GM21423 (cell line): ENCODE results near the gene MYO7B.

Experiments
- ATAC-seq: cut with Tn5 transposase; IDR thresholded peaks from one replicate; pipeline ENCODE4 v1.9.1; 2021; ENCODE audit warnings: mild to moderate bottlenecking, moderate library complexity; ENCODE audit not compliant: unreplicated experiment

The MYO7B gene

DNA sequence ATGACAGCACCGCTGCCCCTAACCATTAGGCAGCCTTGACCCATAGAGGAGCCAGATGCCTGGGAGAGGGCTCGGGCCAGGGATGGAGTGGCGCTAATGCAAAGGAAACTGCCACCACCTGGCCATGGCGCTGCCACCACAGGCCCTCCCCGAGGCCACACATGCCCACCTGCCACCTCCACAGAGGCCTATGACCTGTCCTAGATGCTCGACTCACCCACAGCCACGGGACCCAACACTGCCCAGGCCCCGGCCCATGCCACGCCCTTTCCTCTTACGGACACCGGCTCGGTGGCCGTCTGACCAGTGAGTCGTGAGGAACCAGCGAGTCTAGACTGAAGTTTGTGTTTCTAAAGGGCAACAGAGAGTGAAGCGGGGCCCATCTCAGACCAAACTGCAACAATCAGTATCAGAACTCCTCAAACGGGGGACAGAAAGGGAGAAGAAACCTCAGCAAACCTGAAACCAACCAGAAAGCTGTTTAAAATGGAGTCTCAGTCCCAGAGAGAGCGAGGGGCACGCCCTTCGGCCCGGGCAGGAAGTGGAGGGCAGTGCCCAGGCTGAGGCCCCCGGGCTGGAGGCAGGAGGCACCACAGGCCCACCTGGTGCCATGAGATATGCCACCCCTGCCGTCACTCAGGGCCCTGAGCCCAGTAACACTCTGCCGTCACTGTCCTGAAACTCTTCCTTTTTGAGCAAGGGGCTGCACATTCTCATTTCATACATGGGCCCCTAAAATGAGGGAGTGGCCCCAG, 111.2 kb downstream of the MYO7B start:
- no peak for ATAC-seq

DNA sequence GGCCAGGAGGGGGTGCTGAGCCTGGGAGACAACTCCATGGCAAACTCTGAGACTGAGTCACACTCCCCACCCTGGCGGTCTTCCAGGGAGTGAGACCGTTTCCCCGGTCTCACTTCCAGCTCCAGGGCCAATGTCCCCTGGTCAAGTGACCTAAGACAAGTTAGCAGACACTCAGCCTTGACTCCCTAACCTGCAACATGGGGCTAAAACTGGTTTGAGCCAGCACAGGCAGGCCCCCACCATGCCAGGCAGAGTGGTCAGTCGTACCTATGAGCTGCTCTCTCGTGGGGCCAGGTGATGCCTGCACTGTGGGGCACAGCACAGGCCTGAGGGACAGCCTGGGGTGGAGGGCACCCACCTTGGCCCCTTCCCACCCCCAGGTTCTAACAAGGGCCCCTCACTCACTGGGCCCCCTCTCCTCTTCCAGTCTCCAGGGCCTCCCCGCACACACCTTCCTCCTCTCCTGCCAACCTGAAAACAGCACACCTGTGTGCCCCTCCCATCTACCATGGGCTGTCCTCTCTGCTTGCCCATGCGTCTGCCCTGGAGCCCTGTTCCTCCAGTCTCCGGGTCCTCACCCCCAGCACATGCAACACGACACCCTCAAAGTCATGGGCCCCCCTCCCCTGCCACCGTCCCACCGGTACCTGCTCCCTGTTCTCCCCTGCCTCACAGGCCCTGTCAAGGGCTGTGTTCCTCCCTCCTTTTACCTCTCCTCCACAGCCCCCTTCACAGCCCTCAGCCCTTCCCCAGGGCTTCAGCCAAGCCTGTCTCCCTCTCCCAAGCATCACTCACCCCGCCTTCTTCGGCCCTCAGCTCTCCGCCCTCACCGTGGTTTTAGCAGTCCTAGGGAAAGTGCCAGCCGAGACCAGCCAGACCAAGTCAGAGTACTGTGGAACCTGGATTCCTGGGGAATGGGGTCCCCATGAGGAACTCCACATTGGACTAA, 112.0 kb downstream of the MYO7B start:
- no peak for ATAC-seq

DNA sequence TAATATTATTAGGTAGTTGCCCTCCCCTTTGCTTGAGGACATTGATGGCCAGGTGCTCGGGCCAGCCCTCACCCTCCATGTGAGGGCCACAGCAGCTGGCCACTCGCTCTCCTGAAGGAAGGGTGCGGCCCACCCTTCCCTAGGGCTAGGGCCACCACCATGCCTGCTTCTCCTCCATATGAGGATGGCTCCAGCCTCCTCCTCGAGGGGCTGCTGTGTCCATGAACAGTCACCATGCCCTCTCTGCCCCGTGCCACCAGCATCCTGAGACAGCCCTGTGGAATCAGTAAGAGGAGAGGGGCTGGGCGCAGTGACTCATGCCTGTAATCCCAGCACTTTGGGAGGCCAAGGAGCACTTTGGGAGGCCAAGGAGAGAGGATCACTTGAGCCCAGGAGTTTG, 112.8 kb downstream of the MYO7B start:
- no peak for ATAC-seq

DNA sequence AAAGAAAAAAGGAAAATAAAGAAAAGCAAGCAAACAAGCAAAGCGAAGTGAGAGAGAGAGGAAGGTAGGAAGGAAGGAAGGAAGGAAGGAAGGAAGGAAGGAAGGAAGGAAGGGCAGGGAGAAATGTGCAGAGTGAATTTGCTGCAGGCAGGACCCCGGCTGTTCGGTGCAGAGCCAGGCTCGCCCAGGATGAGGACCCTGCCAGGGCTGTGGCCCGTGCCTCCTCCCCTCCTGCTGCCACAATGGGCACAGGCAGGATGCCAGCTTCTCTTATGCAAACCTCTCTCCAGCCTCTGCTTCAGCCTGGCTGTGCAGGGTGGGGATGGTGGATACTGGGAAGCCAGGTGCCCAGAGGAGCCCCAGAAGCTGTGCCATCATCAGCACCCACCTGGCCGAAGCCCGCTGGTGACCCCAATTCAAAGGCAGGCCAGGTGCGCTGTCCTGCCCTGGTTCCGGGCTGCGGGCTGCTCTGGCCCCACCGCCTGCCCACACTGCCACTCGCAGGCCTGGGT, 113.7 kb downstream of the MYO7B start:
- ATAC-seq = no peak

DNA sequence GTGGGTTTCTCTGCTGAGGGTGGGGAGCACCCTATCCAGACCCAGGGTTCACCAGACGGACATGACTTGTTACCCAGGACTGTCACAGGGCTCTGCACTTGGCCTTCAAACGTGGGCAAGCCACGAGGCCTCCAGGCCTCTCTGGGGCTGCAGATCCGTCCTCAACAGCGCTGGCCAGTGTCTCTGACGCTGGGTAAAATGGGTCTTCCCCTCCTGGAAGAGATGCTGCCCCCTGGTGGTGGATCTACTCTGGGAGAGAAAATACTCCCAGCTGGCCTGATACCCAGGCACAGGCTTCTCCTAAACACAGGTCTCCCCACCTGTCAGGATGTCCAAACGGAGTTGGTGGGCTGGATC, 114.2 kb downstream of the MYO7B start:
- ATAC-seq = no peak

DNA sequence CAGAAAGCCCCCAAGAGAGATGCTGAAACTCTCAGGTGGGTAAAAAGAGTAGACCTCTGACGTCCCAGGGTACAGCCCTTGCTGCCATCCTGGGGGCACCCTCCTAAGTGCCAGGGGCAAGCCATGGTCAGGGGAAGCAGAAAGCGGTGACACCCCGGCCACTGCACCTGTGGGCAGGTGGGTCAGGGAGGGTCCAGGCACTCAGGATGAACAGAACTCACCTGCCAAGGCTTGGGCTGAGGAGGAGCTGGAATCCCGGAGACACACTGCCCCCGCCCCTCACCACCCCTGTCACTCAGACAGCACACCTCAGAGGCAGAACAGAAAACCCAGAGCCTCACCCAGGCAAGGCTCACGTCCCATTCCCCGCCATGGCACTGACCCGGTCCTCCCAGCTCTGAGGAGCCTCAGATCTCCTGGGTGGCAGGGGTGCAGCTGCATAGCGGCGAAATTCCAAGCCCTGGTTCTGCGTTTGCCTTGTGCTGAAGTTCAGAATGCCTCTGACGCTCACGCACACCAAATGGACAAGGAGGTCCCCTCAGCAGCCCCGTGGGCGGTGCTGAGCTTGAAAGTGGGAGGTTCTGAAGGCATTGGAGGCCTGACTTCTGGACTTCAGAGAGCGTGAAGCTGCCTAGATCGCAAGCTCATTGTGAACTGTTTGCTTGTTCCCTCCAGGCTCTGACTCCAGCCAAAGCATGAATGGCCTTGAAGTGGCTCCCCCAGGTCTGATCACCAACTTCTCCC, 114.7 kb downstream of the MYO7B start:
- ATAC-seq = no peak

DNA sequence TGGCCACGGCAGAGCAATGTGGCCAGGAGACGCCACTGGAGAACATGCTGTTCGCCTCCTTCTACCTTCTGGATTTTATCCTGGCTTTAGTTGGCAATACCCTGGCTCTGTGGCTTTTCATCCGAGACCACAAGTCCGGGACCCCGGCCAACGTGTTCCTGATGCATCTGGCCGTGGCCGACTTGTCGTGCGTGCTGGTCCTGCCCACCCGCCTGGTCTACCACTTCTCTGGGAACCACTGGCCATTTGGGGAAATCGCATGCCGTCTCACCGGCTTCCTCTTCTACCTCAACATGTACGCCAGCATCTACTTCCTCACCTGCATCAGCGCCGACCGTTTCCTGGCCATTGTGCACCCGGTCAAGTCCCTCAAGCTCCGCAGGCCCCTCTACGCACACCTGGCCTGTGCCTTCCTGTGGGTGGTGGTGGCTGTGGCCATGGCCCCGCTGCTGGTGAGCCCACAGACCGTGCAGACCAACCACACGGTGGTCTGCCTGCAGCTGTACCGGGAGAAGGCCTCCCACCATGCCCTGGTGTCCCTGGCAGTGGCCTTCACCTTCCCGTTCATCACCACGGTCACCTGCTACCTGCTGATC, 115.4 kb downstream of the MYO7B start:
- ATAC-seq = no peak

DNA sequence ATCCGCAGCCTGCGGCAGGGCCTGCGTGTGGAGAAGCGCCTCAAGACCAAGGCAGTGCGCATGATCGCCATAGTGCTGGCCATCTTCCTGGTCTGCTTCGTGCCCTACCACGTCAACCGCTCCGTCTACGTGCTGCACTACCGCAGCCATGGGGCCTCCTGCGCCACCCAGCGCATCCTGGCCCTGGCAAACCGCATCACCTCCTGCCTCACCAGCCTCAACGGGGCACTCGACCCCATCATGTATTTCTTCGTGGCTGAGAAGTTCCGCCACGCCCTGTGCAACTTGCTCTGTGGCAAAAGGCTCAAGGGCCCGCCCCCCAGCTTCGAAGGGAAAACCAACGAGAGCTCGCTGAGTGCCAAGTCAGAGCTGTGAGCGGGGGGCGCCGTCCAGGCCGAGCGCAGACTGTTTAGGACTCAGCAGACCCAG, 115.9 kb downstream of the MYO7B start:
- no peak for ATAC-seq

DNA sequence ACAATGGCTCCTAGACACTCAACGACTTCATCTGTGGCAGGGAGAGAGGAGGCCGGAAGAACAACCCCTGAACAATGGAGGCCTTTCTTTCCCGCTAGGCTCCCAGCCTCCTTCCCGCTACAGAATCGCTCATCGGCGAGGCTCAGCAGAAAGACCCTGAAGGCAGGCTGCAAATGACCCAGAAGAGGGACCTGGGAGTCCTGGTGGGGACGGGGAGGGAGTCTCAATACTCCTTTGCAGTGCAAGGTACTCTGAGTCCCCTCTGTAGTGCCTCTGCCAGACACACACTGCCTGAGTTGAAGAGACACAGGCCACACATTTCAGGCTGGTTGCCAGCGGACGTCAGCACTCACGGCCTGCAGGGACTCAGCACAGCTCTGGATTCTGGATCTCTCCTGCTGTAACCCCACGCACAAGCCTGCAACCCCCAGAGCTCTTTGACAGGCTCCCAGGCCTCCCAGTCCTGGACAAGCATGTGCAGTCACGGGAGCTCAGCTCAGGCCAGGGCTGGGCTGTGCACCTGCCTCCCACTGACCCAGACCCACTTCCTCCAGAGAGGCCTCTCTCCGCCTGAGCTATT, 116.6 kb downstream of the MYO7B start:
- ATAC-seq = no peak

DNA sequence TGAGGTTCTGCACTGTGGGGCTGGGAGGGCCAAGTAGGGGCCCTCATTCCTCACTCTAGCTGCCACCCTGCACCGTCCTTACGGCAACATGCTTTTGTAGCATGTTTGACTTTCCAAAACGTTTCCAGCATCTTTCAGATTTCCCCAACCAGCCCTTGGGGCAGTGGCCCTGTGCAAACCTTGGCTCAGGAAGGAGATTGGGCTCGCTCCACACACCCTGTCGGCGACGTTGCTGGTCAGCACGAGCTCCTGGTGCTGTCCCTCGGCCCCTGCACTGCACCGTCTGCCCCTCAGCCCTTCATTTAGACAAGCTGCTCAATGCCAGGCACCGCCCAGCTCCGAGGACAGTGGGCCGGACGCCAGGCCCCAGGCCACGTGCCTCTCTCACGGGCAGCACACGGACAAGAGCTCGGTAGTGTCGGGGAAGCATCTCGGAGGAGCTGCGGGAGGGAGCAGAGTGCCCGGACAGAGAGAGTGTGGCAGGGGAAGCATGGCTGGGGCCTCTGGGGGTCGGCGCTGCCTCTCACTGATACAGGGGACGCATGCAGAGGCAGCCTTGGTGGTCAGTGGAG, 117.4 kb downstream of the MYO7B start:
- no peak for ATAC-seq

DNA sequence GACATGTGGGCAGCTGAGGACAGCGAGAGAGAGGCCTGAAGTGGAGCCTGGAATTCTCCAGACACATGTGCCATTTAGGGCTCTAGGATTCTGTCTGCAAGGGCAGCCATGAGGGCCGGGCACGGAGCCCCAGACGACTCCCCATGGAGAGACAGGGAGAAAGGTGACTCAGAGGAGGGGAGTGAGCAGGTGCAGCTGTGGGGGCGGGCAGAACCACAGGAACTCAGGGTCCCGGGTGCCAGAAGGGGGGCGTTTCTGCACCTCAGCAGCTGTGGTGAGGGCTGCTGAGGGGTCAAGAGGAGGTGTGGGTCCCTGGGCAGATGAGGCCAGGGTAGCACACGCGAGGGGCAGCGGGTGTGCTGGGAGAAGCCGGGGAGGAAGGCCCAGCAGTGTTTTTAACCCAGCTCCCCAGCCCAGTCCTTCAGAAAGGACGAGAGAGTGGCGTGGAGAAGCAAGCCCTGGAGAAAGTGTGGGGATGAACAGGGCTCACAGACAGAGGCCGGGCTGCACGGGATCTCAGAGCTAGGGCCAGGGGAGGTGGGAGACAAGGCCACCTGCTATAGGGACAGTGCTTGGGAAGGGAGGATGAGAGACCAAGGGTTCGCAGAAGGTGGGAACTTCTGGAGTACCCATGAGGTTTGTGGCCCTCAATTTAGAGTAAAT, 118.1 kb downstream of the MYO7B start:
- ATAC-seq = no peak

DNA sequence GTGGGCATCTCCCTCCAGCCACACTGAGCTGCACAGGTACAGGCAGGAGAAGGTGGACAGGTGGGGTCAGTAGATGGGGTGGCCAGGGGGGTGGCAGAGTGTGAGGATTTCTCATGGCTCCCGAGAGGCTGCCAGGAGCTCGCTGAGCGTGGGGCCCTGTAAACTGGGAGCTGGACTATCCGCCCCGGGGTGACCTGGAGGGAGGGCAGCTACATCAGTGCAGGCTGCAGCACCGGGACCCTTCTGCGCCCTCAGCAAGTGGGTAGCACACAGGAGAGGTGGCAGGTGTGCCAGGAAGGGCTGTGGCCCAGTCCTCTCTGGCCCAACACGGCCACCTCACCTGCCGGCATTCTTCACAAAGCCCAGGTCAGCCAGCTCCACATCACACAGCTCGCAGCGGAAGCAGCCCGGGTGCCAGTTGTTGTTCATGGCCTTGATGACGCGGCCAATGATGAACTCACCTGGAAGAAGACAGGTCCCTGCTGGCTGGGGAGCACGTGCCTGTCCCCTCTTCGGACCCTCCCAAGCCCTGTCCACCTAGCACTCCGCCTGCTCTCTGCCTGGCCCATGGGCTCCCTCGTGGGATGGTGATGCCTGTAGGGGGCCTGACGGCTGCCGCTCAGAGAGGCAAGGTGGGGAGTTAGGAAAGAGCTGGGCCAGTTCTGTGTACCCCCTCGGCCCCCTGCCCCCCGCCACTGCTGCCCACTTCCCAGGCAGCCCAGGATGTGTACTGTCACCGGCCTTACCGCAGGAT, 118.8 kb downstream of the MYO7B start:
- ATAC-seq = no peak

DNA sequence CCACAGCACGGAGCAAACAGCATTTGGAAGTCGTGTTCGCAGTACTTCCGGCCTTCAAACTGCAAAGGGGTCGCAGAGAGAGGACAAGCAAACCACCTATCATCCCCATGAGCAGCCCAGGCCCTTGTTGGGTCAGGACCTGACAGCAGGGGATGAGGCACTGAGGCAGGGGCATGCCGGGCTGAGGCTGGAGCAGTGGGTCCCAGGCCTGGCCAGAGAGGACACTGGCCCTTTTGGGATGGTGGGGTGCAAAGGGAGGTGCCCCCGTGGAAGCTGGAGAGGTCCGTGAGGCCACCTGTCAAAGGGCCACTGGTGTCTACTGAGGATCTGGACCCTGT, 119.3 kb downstream of the MYO7B start:
- no peak for ATAC-seq

DNA sequence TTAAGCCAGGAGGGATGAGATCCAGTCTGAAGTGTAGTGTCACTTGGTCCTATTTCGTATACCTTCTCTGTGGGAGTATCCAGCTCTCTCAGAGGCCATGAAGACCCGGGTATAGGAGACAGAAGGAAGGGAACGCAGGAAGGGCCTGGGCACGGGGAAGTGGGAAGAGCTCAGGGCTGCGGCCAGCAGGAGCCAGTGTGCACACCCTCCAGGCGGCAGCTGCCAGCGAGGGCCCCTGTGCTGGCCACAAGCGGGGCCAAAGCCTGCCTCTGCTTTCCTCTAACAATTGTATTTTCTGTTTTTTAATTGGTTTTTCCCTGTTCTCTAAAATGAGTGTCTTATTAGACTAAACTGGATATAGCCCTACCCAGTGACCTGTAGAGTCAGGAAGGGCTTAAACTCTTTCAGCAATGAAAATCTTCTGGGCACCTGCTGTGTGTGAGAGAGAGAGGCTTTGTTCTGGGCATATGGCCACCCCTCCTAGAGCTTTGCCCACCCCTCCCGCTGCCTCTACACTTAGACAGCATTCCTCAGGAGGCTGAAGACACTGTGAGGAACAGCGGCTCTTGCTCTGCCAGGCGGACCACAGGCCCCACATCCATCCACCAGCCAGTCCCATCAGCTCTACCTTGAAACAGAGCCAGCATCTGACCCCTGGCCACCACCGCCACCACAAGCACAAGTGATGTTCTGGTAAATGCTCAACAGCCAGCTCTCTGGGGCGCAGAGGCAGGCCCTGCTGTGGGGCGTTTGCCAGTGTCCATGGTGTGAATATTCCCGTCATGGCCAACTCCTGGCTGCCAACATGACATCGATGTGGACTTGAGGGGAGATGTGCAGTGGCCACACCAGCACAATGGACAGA, 120.0 kb downstream of the MYO7B start:
- no peak for ATAC-seq

DNA sequence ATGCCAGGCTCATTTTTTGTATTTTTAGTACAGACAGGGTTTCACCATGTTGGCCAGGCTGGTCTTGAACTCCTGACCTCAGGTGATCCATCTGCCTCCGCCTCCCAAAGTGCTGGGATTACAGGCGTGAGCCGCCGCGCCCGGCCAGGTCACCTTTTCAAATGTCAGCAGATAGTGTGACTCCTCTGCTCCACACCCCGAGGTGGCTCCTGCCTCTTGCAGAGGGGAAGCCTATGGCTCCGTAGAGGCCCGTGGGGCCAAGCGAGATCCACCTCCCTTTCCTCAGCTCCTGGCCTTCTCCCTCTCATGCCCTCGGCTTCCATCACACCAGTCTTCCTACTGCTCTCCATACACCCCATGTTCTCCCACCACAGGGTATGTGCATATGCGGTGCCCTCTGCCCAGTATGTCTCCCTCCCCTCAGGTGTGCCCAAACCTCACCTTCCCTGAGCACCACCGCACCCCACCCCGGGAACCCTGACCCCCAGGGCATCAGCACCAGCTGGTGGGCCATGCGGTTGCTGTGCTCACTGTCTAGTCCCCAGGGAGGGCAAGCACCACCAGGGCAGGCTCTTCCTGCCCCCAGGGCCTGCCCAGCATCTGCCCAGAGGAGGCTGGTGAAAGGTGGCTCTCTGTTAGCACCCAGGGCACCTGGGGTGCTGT, 121.2 kb downstream of the MYO7B start:
- ATAC-seq = no peak

DNA sequence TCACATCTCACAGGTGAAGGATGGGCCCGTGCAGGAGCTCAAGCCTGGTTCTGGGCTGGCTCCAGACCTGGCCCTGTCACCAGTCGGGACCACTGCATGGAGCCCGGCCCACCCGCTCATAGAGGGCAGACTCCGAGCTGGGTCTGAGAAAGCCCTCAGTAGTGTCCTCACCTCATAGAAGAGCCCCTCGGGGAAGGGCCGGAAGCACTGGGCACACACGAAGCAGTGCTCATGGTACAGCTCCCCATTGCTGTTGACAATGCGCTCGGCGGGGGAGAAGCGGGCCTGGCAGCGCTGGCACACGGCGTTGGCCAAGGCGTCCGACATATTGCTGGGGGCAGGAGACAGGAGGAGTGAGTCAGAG, 121.7 kb downstream of the MYO7B start:
- no peak for ATAC-seq

DNA sequence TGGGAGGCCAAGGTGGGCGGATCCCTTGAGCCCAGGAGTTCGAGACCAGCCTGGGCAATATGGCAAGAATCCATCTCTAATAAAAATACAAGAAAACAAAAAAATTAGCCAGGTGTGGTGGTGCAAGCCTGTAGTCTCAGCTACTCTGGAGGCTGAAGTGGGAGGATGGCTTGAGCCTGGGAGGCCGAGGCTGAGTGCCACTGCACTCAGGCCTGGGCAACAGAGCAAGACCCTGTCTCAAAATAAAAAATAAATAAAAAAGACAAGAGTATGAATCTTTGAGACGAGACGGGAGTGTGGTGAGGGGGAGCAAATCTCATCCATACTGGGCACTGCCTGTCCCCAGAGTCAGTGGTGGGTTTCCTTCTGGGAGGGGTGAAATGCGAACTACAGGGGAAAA, 122.7 kb downstream of the MYO7B start:
- no peak for ATAC-seq
